Heart right ventricle (tissue), 16 donors: ENCODE results near the gene LRRTM4. TPM values are rescaled to one million over a fixed set of nuclear protein-coding genes. Genes with fewer than 3 reads are reported as not detected.

ENCODE experiments used
- ATAC-seq, 8 donors: fragments of 200-7000 bp; cut with Tn5 transposase; one replicate each; pipeline ENCODE4 v1.9.1; 2020; ENCODE audit warnings: mild to moderate bottlenecking in 8 of 8, moderate library complexity in 8 of 8, moderate number of reproducible peaks in 1 of 8
- DNase-seq, 2 donors: peaks; one replicate each; pipeline ENCODE4 v3.0.0-alpha.2; 2020
- H3K27ac ChIP-seq, 10 donors: fragments of 200-600 bp; sonication (generic) in 2 of 10; one replicate each; pipeline versions ENCODE4 v1.5.0 to v1.8.0; 2020 to 2022; ENCODE audit warnings: mild to moderate bottlenecking in 3 of 10
- H3K27me3 ChIP-seq, 7 donors: fragments of 200-600 bp; one replicate each; pipeline ENCODE4 v1.8.0; 2021 to 2022; ENCODE audit warnings: mild to moderate bottlenecking in 2 of 7
- H3K36me3 ChIP-seq, 9 donors: fragments of 200-600 bp; sonication (generic) in 1 of 9; one replicate each; pipeline versions ENCODE4 v1.5.0 to v1.8.0; 2020 to 2022; ENCODE audit warnings: mild to moderate bottlenecking in 2 of 9
- H3K4me1 ChIP-seq, 9 donors: fragments of 200-600 bp; sonication (generic) in 1 of 9; one replicate each; pipeline versions ENCODE4 v1.5.0 to v1.8.0; 2020 to 2022; ENCODE audit warnings: mild to moderate bottlenecking in 4 of 9
- H3K4me3 ChIP-seq, 10 donors: fragments of 200-600 bp; sonication (generic) in 2 of 10; one replicate each; pipeline versions ENCODE4 v1.5.0 to v1.8.0; 2020 to 2022; ENCODE audit warnings: mild to moderate bottlenecking in 7 of 10, moderate library complexity in 2 of 10
- H3K9me3 ChIP-seq, 11 donors: fragments of 200-600 bp in 10 of 11; sonication (generic) in 2 of 11; one replicate each; pipeline versions ENCODE4 v1.5.0 to v1.8.0; 2013 to 2022; ENCODE audit warnings: mild to moderate bottlenecking in 2 of 11, control low read depth in 1 of 11, moderate library complexity in 1 of 11
- WGBS, 2 donors: extraction: QIAGEN DNeasy Blood & Tissue Kit; methylation state at CpG; one replicate each; pipeline ENCODE4 v1.1.7; 2013; ENCODE audit warnings: inconsistent platforms in 1 of 2; 5-methylcytosine and 5-hydroxymethylcytosine counted together
- intact Hi-C, 10 donors: fragments of 100-400 bp; cut with DNase I; formaldehyde crosslinking; loops; one replicate each; pipeline versions ENCODE4 v1.11.1 to v1.14.2; 2022
- polyA plus RNA-seq, 2 donors: library from polyadenylated mRNA; stranded (reverse); fragments of 200-250 nt; gene quantifications; one replicate each; pipeline ENCODE4 v1.2.3, GENCODE V29; 2013
- total RNA-seq, 10 donors: library from RNA; stranded (reverse); fragmentation: NEBNext Ultra II Directional in 3 of 10; extraction: Animal tissue kit (Norgen Biotek cat#: 25700) in 3 of 10; gene quantifications; one replicate each; pipeline versions ENCODE4 v1.2.1 to v1.2.4, GENCODE V29; 2021 to 2023
- TF ChIP-seq, protein P1 (sequence below), 9 donors: fragments of 200-600 bp; sonication (generic) in 2 of 9; IDR thresholded peaks; one replicate each; pipeline versions ENCODE4 v1.5.0 to v1.8.0; 2021 to 2022; ENCODE audit warnings: antibody characterized with exemption in 9 of 9, mild to moderate bottlenecking in 5 of 9, moderate library complexity in 1 of 9
- donor health status: Arrhythmogenic right ventricular cardiomyopathy.
- donor health status: ischemic (EF 13 %, LVEDD 7.1; RV severe dilation, severe dysfunction).
- donor health status: healthy with polysubstance abuse.
- donor health status: DM: no; HTN: yes; CAD: no.
- donor health status: DM: no; HTN: no; CAD: no.
- donor health status: ischemic (EF 25% LVEDD 6.9; RV normal size, moderate dysfunction).
- donor health status: ischemic (EF 25% LVEDD 5.7; RV mildly dilated, moderate dysfunction).
- donor health status: healthy.
- donor health status: DM: yes; HTN: yes; CAD: no.
- donor health status: Ischemic cardiomyopathy.
- donor health status: ischemic (EF 35%, LVEDD 5.7; RV mildly dilated, moderate dysfunction).
- donor health status: nonischemic (EF 11% LVEDD 7.7; RV severe dilation, severe dysfunction).
- donor health status: DM: yes; HTN: yes; CAD: no.
- donor health status: PGD.
- donor health status: ischemic (EF 29% LVEDD 5.4; RV normal size, mild dysfunction).
- donor health status: nonischemic (EF 23%, LVEDD 6.1; RV moderate dilation, normal function).

LRRTM4 gene
- total and polyA plus RNA-seq, 12 donors: 0.11 to 2.2 (median 0.98) TPM

DNA sequence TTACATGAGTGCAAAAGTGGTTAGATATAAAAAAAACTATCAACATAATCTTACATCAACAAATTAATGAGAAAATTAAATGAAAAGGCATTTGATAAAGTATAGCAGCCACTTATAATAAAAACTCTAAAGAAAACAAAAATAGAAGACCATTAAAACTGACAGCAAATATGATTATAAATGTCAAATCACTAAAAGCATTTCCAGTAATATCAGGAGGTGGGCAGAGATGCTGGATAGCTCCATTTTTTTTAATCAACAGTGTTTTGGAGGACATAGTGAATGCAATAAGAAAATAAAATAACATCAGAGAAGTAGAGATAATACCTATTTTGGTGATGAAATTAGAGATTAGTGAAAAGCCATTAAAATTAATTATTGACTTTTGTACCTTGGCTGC lies 173.4 kb downstream of the LRRTM4 start:
- Histone ChIP-seq H3K9me3 (peaks cover 0 to 22% (median 5%) of the 10 kb centered on the region in 11 donors), H3K27ac (no peak overlapping the region), H3K27me3 (no peaks in the 10 kb centered on the region), H3K4me1 (no peaks in the 10 kb centered on the region), H3K4me3 (no peak overlapping the region), H3K36me3 (no peaks in the 10 kb centered on the region)
- TF ChIP-seq, protein P1, sequence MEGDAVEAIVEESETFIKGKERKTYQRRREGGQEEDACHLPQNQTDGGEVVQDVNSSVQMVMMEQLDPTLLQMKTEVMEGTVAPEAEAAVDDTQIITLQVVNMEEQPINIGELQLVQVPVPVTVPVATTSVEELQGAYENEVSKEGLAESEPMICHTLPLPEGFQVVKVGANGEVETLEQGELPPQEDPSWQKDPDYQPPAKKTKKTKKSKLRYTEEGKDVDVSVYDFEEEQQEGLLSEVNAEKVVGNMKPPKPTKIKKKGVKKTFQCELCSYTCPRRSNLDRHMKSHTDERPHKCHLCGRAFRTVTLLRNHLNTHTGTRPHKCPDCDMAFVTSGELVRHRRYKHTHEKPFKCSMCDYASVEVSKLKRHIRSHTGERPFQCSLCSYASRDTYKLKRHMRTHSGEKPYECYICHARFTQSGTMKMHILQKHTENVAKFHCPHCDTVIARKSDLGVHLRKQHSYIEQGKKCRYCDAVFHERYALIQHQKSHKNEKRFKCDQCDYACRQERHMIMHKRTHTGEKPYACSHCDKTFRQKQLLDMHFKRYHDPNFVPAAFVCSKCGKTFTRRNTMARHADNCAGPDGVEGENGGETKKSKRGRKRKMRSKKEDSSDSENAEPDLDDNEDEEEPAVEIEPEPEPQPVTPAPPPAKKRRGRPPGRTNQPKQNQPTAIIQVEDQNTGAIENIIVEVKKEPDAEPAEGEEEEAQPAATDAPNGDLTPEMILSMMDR (IDR thresholded peaks at IDR 0.05): no peak
- ATAC-seq (no peak), DNase-seq (no peak)
- intact Hi-C loops: no loop called here

DNA sequence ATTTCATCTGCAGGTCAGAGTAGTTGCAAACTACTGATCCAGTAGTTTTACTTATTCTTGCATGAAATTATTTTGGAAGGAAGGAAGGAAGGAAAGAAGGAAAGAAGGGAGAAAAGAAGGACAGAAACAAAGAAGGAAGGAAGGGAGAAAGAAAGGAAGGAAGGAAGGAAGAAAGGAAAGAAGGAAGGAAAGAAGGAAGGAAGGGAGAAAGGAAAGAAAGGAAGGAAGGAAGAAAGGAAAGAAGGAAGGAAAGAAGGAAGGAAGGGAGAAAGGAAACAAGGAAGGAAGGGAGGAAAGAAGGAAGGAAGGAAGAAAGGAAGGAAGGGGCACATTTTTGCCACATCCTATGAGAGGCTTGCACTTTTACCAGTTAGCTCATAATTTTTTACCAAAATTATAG lies 186.2 kb downstream of the LRRTM4 start:
- H3K36me3 ChIP-seq: no peaks in the 10 kb centered on the region
- no peak overlapping the region for H3K4me3 ChIP-seq
- intact Hi-C loops: no loop called here
- H3K27me3 ChIP-seq: no peaks in the 10 kb centered on the region
- no peak for ATAC-seq
- H3K4me1 ChIP-seq: no peaks in the 10 kb centered on the region
- TF ChIP-seq, protein P1 (IDR thresholded peaks at IDR 0.05): no peak
- DNase-seq: no peak
- peaks cover 0 to 39% (median 0%) of the 10 kb centered on the region in 11 donors for H3K9me3 ChIP-seq
- no peak overlapping the region for H3K27ac ChIP-seq

DNA sequence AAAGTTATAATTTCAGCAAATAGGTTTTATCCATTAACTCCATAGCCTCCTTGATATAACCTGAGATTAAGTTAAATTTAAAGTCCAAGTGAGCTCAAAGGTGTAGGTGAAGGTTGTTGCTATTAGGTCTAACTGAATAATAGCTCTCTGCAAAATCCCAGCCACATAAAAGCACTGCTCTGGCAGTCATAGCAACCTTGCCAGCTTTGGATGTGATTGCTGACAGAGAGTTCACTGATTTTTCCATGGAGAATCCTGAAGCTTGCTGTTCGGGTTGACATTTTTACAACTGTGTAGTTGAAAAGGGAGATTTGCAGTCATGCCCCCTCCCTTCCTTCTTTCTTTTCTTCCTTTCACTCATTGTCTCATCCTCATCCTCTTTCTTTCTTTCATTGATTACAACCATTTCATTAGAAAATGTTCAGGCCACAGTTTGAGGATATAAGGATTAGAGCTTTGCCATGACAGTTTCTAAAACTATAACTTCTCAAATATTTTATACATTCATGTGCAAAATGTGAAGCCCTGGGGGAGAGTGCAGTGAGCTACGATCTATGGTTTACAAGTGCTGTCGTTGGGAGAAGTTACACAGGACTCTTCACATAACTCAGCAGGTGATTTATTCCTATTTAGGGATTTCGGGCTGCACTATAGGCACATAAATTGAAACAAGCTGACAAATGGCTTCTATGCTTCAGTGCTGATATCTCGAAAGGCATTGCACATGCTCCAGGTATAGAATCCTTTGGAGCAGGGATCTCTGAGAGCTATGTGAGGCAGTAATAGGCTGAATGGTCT lies 193.8 kb downstream of the LRRTM4 start:
- Histone ChIP-seq H3K36me3 (no peaks in the 10 kb centered on the region), H3K9me3 (peaks cover 0 to 8% (median 0%) of the 10 kb centered on the region in 11 donors), H3K4me3 (no peak overlapping the region), H3K27me3 (no peaks in the 10 kb centered on the region), H3K27ac (no peak overlapping the region), H3K4me1 (no peaks in the 10 kb centered on the region)
- no peak for DNase-seq
- intact Hi-C loops: no loop called here
- TF ChIP-seq, protein P1 (IDR thresholded peaks at IDR 0.05): no peak
- 65 to 67% methylated on average over 5 of the region's 5 CpGs for WGBS, 2 donors
- ATAC-seq: no peak

DNA sequence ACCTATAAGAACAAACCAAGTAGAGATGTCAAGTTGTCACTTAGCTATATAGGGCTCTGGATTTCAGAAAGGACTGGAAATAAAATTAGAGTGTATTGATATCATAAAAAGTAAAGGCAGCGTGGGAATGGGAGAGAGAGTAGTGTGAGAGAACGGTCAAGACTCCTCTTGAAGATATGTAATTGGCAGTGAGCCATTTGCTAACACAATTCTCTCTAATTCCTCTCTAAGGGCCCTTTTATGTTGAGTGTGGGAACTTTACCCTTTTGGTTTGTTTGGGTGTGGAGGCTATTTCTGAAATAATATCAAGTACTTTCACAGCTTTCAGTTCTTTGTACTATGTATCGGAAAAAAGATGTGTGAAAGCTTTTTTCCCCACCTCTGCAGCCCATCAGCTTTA lies 196.8 kb downstream of the LRRTM4 start:
- 49 to 53% methylated on average over 3 of the region's 3 CpGs for WGBS, 2 donors
- ATAC-seq: no peak
- no peaks in the 10 kb centered on the region for H3K4me1 ChIP-seq
- H3K36me3 ChIP-seq: no peaks in the 10 kb centered on the region
- no peak overlapping the region for H3K4me3 ChIP-seq
- no peak overlapping the region for H3K27ac ChIP-seq
- no peaks in the 10 kb centered on the region for H3K27me3 ChIP-seq
- TF ChIP-seq, protein P1 (IDR thresholded peaks at IDR 0.05): no peak
- intact Hi-C loops: no loop called here
- no peak for DNase-seq
- H3K9me3 ChIP-seq: no peaks in the 10 kb centered on the region
